SK-N-SH (cell line): ENCODE results near the gene LRTM1. TPM values are rescaled to one million over a fixed set of nuclear protein-coding genes. Genes with fewer than 3 reads are reported as not detected.

Experiments used
- CTCF ChIA-PET: fragments of 300-600, 350-600 bp; formaldehyde crosslinking; extraction: SDS; loops from one replicate; lab custom pipeline; 2021; lab: Yijun Ruan, JAX
- POLR2A ChIA-PET: fragments of 350-600 bp; sonication (Branson Sonifier 250); formaldehyde crosslinking; extraction: SDS; loops from one replicate; lab custom pipeline; 2020; ENCODE audit warnings: antibody characterized with exemption, inconsistent platforms; lab: Yijun Ruan, JAX
- DNase-seq: peaks from one replicate; pipeline ENCODE4 v3.0.0; 2012
- H2AFZ ChIP-seq: fragments of 200-600 bp; sonication (generic); 2 replicates; pipeline ENCODE4 v1.8.1; 2016; ENCODE audit warnings: antibody characterized with exemption, mild to moderate bottlenecking, low read depth
- H3F3A ChIP-seq: fragments of 200-600 bp; sonication (generic); replicated peaks from 2 replicates; pipeline ENCODE3; 2016; ENCODE audit warnings: antibody characterized with exemption, mild to moderate bottlenecking; ENCODE audit not compliant: insufficient read depth
- H3K27ac ChIP-seq, 2 experiments: fragments of 200-500 bp in 1 of 2; fragments of 200-600 bp in 1 of 2; sonication (Bioruptor generic) in 1 of 2; sonication (generic), shearing (Covaris generic) in 1 of 2; 2 replicates each; pipeline versions ENCODE4 v1.5.1 to v1.6.1; 2014 to 2016; ENCODE audit warnings: low read depth in 2 of 2, inconsistent platforms in 1 of 2, low read length in 1 of 2, mild to moderate bottlenecking in 1 of 2, mixed read lengths in 1 of 2
- H3K27me3 ChIP-seq: fragments of 200-600 bp; sonication (generic), shearing (Covaris generic); 2 replicates; pipeline ENCODE4 v1.6.1; 2016; ENCODE audit warnings: mixed run types; ENCODE audit not compliant: insufficient read depth
- H3K36me3 ChIP-seq, 2 experiments: fragments of 200-500 bp in 1 of 2; fragments of 200-600 bp in 1 of 2; sonication (Bioruptor generic) in 1 of 2; sonication (generic) in 1 of 2; replicated peaks in 1 of 2; 2 replicates each; pipeline versions ENCODE3 to v1.5.1; 2014 to 2016; ENCODE audit warnings: low read length in 1 of 2, mild to moderate bottlenecking in 1 of 2; ENCODE audit not compliant: insufficient read depth in 2 of 2, control insufficient read depth in 1 of 2
- H3K4me1 ChIP-seq, 2 experiments: fragments of 200-500 bp in 1 of 2; fragments of 200-600 bp in 1 of 2; sonication (Bioruptor generic) in 1 of 2; sonication (generic), shearing (Covaris generic) in 1 of 2; 2 replicates each; pipeline versions ENCODE4 v1.5.1 to v1.6.1; 2014 to 2016; ENCODE audit warnings: low read depth in 1 of 2, low read length in 1 of 2, mixed run types in 1 of 2; ENCODE audit not compliant: insufficient read depth in 2 of 2, control insufficient read depth in 1 of 2
- H3K4me2 ChIP-seq: fragments of 200-600 bp; sonication (generic), shearing (Covaris generic); 2 replicates; pipeline ENCODE4 v1.6.1; 2017; ENCODE audit warnings: mixed run types
- H3K4me3 ChIP-seq, 2 experiments: fragments of 200-500 bp in 1 of 2; fragments of 200-600 bp in 1 of 2; sonication (Bioruptor generic) in 1 of 2; sonication (generic), shearing (Covaris generic) in 1 of 2; 2 replicates each; pipeline versions ENCODE4 v1.5.1 to v1.8.1; 2014 to 2016; ENCODE audit warnings: low read depth in 2 of 2, inconsistent platforms in 1 of 2, low read length in 1 of 2, mild to moderate bottlenecking in 1 of 2, mixed read lengths in 1 of 2, moderate library complexity in 1 of 2
- H3K79me2 ChIP-seq: fragments of 200-600 bp; sonication (generic); 2 replicates; pipeline ENCODE4 v1.8.1; 2017; ENCODE audit warnings: mild to moderate bottlenecking; ENCODE audit not compliant: insufficient read depth
- H3K9ac ChIP-seq: fragments of 200-600 bp; sonication (generic); 2 replicates; pipeline ENCODE4 v1.6.1; 2017; ENCODE audit warnings: mixed run types
- H3K9me2 ChIP-seq: fragments of 200-600 bp; sonication (generic); 2 replicates; pipeline ENCODE4 v1.6.1; 2017; ENCODE audit warnings: mixed run types
- H3K9me3 ChIP-seq: fragments of 200-600 bp; sonication (generic); 2 replicates; pipeline ENCODE4 v1.6.1; 2017; ENCODE audit warnings: mixed run types, mild to moderate bottlenecking, moderate library complexity
- H4K20me1 ChIP-seq: fragments of 200-600 bp; sonication (generic); 2 replicates; pipeline ENCODE4 v1.6.1; 2017; ENCODE audit warnings: mild to moderate bottlenecking, mixed run types; ENCODE audit not compliant: insufficient read depth
- CHD2 ChIP-seq: fragments of 150-350 bp; IDR thresholded peaks from 2 replicates; pipeline ENCODE4 v1.6.1; 2018; ENCODE audit warnings: low read length; ENCODE audit not compliant: partially characterized antibody
- CTCF ChIP-seq: fragments of 200-600 bp; sonication (generic); IDR thresholded peaks from 2 replicates; pipeline ENCODE4 v1.6.1; 2017; ENCODE audit warnings: antibody characterized with exemption, mild to moderate bottlenecking, moderate library complexity
- EP300 ChIP-seq, 2 experiments: IDR thresholded peaks; 2 replicates each; pipeline versions ENCODE4 v1.4.0 to v1.6.1; 2012; ENCODE audit warnings: borderline replicate concordance in 1 of 2, low read depth in 1 of 2, low read length in 1 of 2
- FOSL2 ChIP-seq: IDR thresholded peaks from 2 replicates; pipeline ENCODE4 v1.4.0; 2012; ENCODE audit warnings: low read depth, mild to moderate bottlenecking, moderate library complexity, borderline replicate concordance
- FOXJ3 ChIP-seq: sonication (generic); formaldehyde crosslinking; IDR thresholded peaks from 2 replicates; pipeline ENCODE4 v1.5.1; 2020; ENCODE audit warnings: mild to moderate bottlenecking, missing genetic modification reagents
- FOXM1 ChIP-seq: IDR thresholded peaks from 2 replicates; pipeline ENCODE4 v1.4.0; 2012; ENCODE audit warnings: low read depth, mild to moderate bottlenecking
- GATA2 ChIP-seq: sonication (generic); formaldehyde crosslinking; IDR thresholded peaks from 2 replicates; pipeline ENCODE4 v1.5.0; 2020; ENCODE audit warnings: mild to moderate bottlenecking, missing genetic modification reagents
- IRF3 ChIP-seq: fragments of 150-350 bp; IDR thresholded peaks from 2 replicates; pipeline ENCODE4 v1.6.1; 2016; ENCODE audit warnings: mild to moderate bottlenecking, low read depth, low read length
- JUND ChIP-seq: IDR thresholded peaks from 2 replicates; pipeline ENCODE4 v1.4.0; 2012
- MEF2A ChIP-seq: IDR thresholded peaks from 2 replicates; pipeline ENCODE4 v1.4.0; 2012; ENCODE audit warnings: low read depth, borderline replicate concordance
- MXI1 ChIP-seq: IDR thresholded peaks from 2 replicates; pipeline ENCODE4 v1.6.1; 2012; ENCODE audit warnings: mild to moderate bottlenecking, low read depth, low read length, improper control_type of control experiment
- NFIC ChIP-seq: IDR thresholded peaks from 2 replicates; pipeline ENCODE4 v1.4.0; 2012; ENCODE audit warnings: borderline replicate concordance
- NRF1 ChIP-seq: IDR thresholded peaks from 2 replicates; pipeline ENCODE4 v1.6.1; 2012; ENCODE audit warnings: low read depth, mild to moderate bottlenecking, low read length
- POLR2AphosphoS5 ChIP-seq: IDR thresholded peaks from 2 replicates; pipeline ENCODE4 v1.6.1; 2012; ENCODE audit warnings: low read depth, low read length
- RCOR1 ChIP-seq: fragments of 150-350 bp; IDR thresholded peaks from 2 replicates; pipeline ENCODE4 v1.6.1; 2017; ENCODE audit warnings: antibody characterized with exemption, low read length
- RFX5 ChIP-seq: IDR thresholded peaks from 2 replicates; pipeline ENCODE4 v1.6.1; 2012; ENCODE audit warnings: mild to moderate bottlenecking, improper control_type of control experiment, low read length
- RXRA ChIP-seq: IDR thresholded peaks from 2 replicates; pipeline ENCODE4 v1.4.0; 2012; ENCODE audit warnings: low read depth, mild to moderate bottlenecking, borderline replicate concordance
- SIN3A ChIP-seq: IDR thresholded peaks from 2 replicates; pipeline ENCODE4 v1.6.1; 2012; ENCODE audit warnings: low read depth, mild to moderate bottlenecking, low read length, moderate library complexity, borderline replicate concordance
- SMC3 ChIP-seq: IDR thresholded peaks from 2 replicates; pipeline ENCODE4 v1.6.1; 2012; ENCODE audit warnings: low read depth, low read length, improper control_type of control experiment
- TAF1 ChIP-seq: IDR thresholded peaks from 2 replicates; pipeline ENCODE4 v1.6.1; 2012; ENCODE audit warnings: low read depth, mild to moderate bottlenecking, low read length, moderate library complexity, borderline replicate concordance
- TCF12 ChIP-seq: IDR thresholded peaks from 2 replicates; pipeline ENCODE4 v1.4.0; 2012
- TEAD4 ChIP-seq: IDR thresholded peaks from 2 replicates; pipeline ENCODE4 v1.4.0; 2012; ENCODE audit warnings: mild to moderate bottlenecking, borderline replicate concordance; ENCODE audit not compliant: insufficient read depth
- YY1 ChIP-seq: IDR thresholded peaks from 2 replicates; pipeline ENCODE4 v1.4.0; 2012; ENCODE audit warnings: low read depth, mild to moderate bottlenecking
- ZBTB33 ChIP-seq: IDR thresholded peaks from 2 replicates; pipeline ENCODE4 v1.4.0; 2012; ENCODE audit warnings: low read depth, borderline replicate concordance
- WGBS: methylation state at CpG from one replicate; pipeline ENCODE4 v1.1.6; 2017; ENCODE audit warnings: low lambda C conversion rate; 5-methylcytosine and 5-hydroxymethylcytosine counted together
- polyA plus RNA-seq, 3 experiments: library from polyadenylated mRNA; depleted of rRNA; stranded (reverse); fragments of >200 nt; gene quantifications; 2 replicates each; pipeline ENCODE4 v1.2.3, GENCODE V29; 2012
- TF ChIP-seq, protein P1 (sequence below): IDR thresholded peaks from 2 replicates; pipeline ENCODE4 v1.6.1; 2012; ENCODE audit warnings: mild to moderate bottlenecking, low read depth, low read length, moderate library complexity
- TF ChIP-seq, protein P2 (sequence below): IDR thresholded peaks from 2 replicates; pipeline ENCODE4 v1.4.0; 2012; ENCODE audit warnings: low read depth, borderline replicate concordance

The LRTM1 gene
- polyA plus RNA-seq, 1 of the 3 experiments (the other 2 are of a cell fraction), result 0.03 TPM

DNA sequence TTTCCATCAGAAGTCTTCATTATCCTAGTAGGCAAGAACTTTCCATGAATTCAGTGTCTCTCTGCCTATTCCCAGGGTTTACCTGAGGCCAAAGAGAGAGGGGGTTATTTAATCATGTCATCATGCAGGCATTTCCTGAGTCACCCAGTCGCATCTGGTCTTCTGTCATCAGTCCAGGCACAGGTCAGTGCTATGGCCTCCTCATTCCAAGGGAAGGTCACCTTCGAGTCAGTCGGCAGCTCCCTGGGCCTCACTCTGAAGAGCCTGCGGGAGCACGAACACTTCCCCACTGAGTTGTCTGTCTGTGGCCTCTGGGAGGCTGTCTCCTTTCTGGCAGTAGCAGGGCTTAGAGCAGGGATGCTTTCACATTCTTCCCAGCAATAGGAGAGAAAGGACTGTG is 26.2 kb upstream of the LRTM1 start:
- H3K4me1 ChIP-seq, result peaks cover 9 to 29% of the 10 kb centered on the region in 2 experiments; a peak in 3 of 4 replicates
- no peaks in the 10 kb centered on the region for H3K9me2 ChIP-seq
- peak overlapping the region; percentile 5; the same call in 1 of the 2 replicates for H3K4me2 ChIP-seq
- no peaks in the 10 kb centered on the region for H3K36me3 ChIP-seq
- H3K27me3 ChIP-seq, result no peaks in the 10 kb centered on the region
- H4K20me1 ChIP-seq, result no peaks in the 10 kb centered on the region
- H3K9me3 ChIP-seq, result no peaks in the 10 kb centered on the region
- no peak overlapping the region for H3K4me3 ChIP-seq
- ChIA-PET POLR2A (no interaction called here), CTCF (interaction anchor here (1.1 kb wide), 1 partner anchor 101 kb away, joined by 3 read pairs; no protein-coding TSS in a partner anchor)
- H3F3A ChIP-seq, result no peaks in the 10 kb centered on the region
- peak overlapping the region; percentile 63 to 68 for H3K27ac ChIP-seq
- H3K79me2 ChIP-seq, result no peaks in the 10 kb centered on the region
- peak overlapping the region; percentile 48 for H3K9ac ChIP-seq
- 16% methylated on average over 3 of the region's 5 CpGs for WGBS
- 0 out of 2 replicates have a peak overlapping the region, but pooled peaks have one; percentile 1 for H2AFZ ChIP-seq
- peak; percentile 13 for DNase-seq
- TF ChIP-seq CHD2, result no peak
- TF ChIP-seq SIN3A, result no peak
- no peak for TF ChIP-seq YY1
- no peak for TF ChIP-seq RCOR1
- no peak for TF ChIP-seq GATA2 (CRISPR knock-in tag)
- TF ChIP-seq TAF1, result no peak
- TF ChIP-seq RXRA, result peak; percentile 96
- TF ChIP-seq FOXJ3 (CRISPR knock-in tag), result no peak
- no peak for TF ChIP-seq MXI1
- peak; percentile 88 for TF ChIP-seq TCF12
- no peak for TF ChIP-seq NRF1
- TF ChIP-seq CTCF, result no peak; the same call in 1 of the 2 replicates
- TF ChIP-seq SMC3, result no peak
- TF ChIP-seq, protein P1, sequence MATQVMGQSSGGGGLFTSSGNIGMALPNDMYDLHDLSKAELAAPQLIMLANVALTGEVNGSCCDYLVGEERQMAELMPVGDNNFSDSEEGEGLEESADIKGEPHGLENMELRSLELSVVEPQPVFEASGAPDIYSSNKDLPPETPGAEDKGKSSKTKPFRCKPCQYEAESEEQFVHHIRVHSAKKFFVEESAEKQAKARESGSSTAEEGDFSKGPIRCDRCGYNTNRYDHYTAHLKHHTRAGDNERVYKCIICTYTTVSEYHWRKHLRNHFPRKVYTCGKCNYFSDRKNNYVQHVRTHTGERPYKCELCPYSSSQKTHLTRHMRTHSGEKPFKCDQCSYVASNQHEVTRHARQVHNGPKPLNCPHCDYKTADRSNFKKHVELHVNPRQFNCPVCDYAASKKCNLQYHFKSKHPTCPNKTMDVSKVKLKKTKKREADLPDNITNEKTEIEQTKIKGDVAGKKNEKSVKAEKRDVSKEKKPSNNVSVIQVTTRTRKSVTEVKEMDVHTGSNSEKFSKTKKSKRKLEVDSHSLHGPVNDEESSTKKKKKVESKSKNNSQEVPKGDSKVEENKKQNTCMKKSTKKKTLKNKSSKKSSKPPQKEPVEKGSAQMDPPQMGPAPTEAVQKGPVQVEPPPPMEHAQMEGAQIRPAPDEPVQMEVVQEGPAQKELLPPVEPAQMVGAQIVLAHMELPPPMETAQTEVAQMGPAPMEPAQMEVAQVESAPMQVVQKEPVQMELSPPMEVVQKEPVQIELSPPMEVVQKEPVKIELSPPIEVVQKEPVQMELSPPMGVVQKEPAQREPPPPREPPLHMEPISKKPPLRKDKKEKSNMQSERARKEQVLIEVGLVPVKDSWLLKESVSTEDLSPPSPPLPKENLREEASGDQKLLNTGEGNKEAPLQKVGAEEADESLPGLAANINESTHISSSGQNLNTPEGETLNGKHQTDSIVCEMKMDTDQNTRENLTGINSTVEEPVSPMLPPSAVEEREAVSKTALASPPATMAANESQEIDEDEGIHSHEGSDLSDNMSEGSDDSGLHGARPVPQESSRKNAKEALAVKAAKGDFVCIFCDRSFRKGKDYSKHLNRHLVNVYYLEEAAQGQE, result 0 out of 2 replicates have a peak, but pooled peaks have one; percentile 32
- TF ChIP-seq, protein P2, sequence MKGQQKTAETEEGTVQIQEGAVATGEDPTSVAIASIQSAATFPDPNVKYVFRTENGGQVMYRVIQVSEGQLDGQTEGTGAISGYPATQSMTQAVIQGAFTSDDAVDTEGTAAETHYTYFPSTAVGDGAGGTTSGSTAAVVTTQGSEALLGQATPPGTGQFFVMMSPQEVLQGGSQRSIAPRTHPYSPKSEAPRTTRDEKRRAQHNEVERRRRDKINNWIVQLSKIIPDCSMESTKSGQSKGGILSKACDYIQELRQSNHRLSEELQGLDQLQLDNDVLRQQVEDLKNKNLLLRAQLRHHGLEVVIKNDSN, result no peak
- TF ChIP-seq MEF2A, result no peak
- TF ChIP-seq RFX5, result no peak
- peak; percentile 74 for TF ChIP-seq NFIC
- peak; percentile 65 for TF ChIP-seq JUND
- peak; percentile 78; the same call in 1 of the 2 replicates for TF ChIP-seq FOSL2
- TF ChIP-seq FOXM1, result no peak
- TF ChIP-seq IRF3, result no peak
- TF ChIP-seq TEAD4, result 0 out of 2 replicates have a peak, but pooled peaks have one; percentile 49
- TF ChIP-seq ZBTB33, result no peak
- TF ChIP-seq EP300 (IDR thresholded peaks at IDR 0.05; ENCODE audit: borderline replicate concordance in 1 of 2, low read depth in 1 of 2, low read length in 1 of 2), result peak in 1 of 2 experiments; percentile 77; a peak in 2 of 4 replicates
- peak; percentile 39; the same call in 1 of the 2 replicates for TF ChIP-seq POLR2AphosphoS5
